B cell (primary cell): ENCODE measurements around the gene TOR2A. TPM values are rescaled to one million over a fixed set of nuclear protein-coding genes. Genes with fewer than 3 reads are reported as not detected.

Experiments
- ATAC-seq: fragments of 200-7000 bp; cut with Tn5 transposase; one replicate; pipeline ENCODE4 v1.10.0; 2021; ENCODE audit warnings: low read depth, mild to moderate bottlenecking, moderate number of reproducible peaks, moderate library complexity
- CTCF ChIA-PET: fragments of 350-600 bp; sonication (Branson Sonifier 250); formaldehyde crosslinking; loops from one replicate; lab custom pipeline; 2021; ENCODE audit warnings: antibody characterized with exemption, inconsistent platforms; lab: Charles Lee
- POLR2A ChIA-PET: fragments of 350-600 bp; sonication (Branson Sonifier 250); formaldehyde crosslinking; loops from one replicate; lab custom pipeline; 2021; ENCODE audit warnings: antibody characterized with exemption; lab: Charles Lee
- DNase-seq: peaks from one replicate; pipeline ENCODE4 v3.0.0; 2013
- H2AFZ ChIP-seq: 2 replicates; pipeline ENCODE4 v1.6.1; 2012; ENCODE audit warnings: mild to moderate bottlenecking, low read depth, low read length; ENCODE audit not compliant: insufficient read depth, poor library complexity, severe bottlenecking
- H3K27ac ChIP-seq, 2 donors: 1 replicate in 1 of 2; 2 replicates in 1 of 2; pipeline ENCODE4 v1.5.1; 2012 to 2013; ENCODE audit warnings: low read length in 2 of 2, mild to moderate bottlenecking in 2 of 2, moderate library complexity in 1 of 2
- H3K27me3 ChIP-seq, 4 experiments: fragments of 200-600 bp in 1 of 4; sonication (generic) in 1 of 4; replicated peaks in 1 of 4; 1 replicate in 2 of 4; 2 replicates in 2 of 4; pipeline versions ENCODE4 v1.6.1 to v1.7.0; 2013 to 2016; ENCODE audit warnings: low read length in 3 of 4, mild to moderate bottlenecking in 2 of 4, mixed read lengths in 1 of 4, moderate library complexity in 1 of 4; ENCODE audit not compliant: insufficient read depth in 4 of 4, control insufficient read depth in 3 of 4; ENCODE audit errors: control extremely low read depth in 1 of 4
- H3K36me3 ChIP-seq, 2 experiments: replicated peaks in 1 of 2; 1 replicate in 1 of 2; 2 replicates in 1 of 2; pipeline versions ENCODE4 v1.6.1 to v1.7.1; 2013; ENCODE audit warnings: low read length in 1 of 2; ENCODE audit not compliant: insufficient read depth in 2 of 2, control insufficient read depth in 1 of 2; ENCODE audit errors: control extremely low read depth in 1 of 2, extremely low read depth in 1 of 2
- H3K4me1 ChIP-seq, 2 donors: fragments of 200-600 bp in 1 of 2; sonication (generic) in 1 of 2; 1 replicate in 1 of 2; 2 replicates in 1 of 2; pipeline versions ENCODE4 v1.5.1 to v1.6.1; 2013 to 2017; ENCODE audit warnings: low read length in 2 of 2; ENCODE audit not compliant: control insufficient read depth in 2 of 2, insufficient read depth in 2 of 2
- H3K4me2 ChIP-seq: replicated peaks from 2 replicates; pipeline ENCODE3; 2012; ENCODE audit warnings: mild to moderate bottlenecking, low read depth, low read length; ENCODE audit not compliant: poor library complexity, severe bottlenecking
- H3K4me3 ChIP-seq, 5 experiments: fragments of 200-600 bp in 1 of 5; sonication (generic) in 1 of 5; 1 replicate in 3 of 5; 2 replicates in 2 of 5; pipeline versions ENCODE4 v1.5.1 to v1.7.0; 2011 to 2016; ENCODE audit warnings: low read length in 4 of 5, mild to moderate bottlenecking in 4 of 5, low read depth in 2 of 5, control low read depth in 1 of 5, moderate library complexity in 1 of 5; ENCODE audit not compliant: insufficient read depth in 1 of 5; ENCODE audit errors: control extremely low read depth in 1 of 5, extremely low read depth in 1 of 5
- H3K79me2 ChIP-seq: fragments of 200-600 bp; sonication (generic); one replicate; pipeline ENCODE4 v1.6.0; 2016; ENCODE audit warnings: low read length; ENCODE audit not compliant: control insufficient read depth, insufficient read depth
- H3K9ac ChIP-seq: fragments of 200-600 bp; sonication (generic); 2 replicates; pipeline ENCODE4 v1.6.1; 2017; ENCODE audit warnings: mild to moderate bottlenecking, low read length, moderate library complexity
- H3K9me3 ChIP-seq, 3 donors: one replicate each; pipeline versions ENCODE4 v1.6.1 to v1.7.1; 2013; ENCODE audit warnings: low read length in 2 of 3; ENCODE audit not compliant: control insufficient read depth in 2 of 3, insufficient read depth in 1 of 3; ENCODE audit errors: control extremely low read depth in 1 of 3
- H4K20me1 ChIP-seq: 2 replicates; pipeline ENCODE4 v1.6.0; 2012; ENCODE audit warnings: mild to moderate bottlenecking, low read length; ENCODE audit not compliant: insufficient read depth, control insufficient read depth, poor library complexity, severe bottlenecking
- H3K27ac Mint-ChIP-seq: one replicate; pipeline ENCODE4 v1.8.0; 2021; ENCODE audit warnings: mixed read lengths
- H3K27me3 Mint-ChIP-seq: one replicate; pipeline ENCODE4 v1.8.0; 2021; ENCODE audit warnings: mixed read lengths
- H3K4me1 Mint-ChIP-seq: one replicate; pipeline ENCODE4 v1.8.0; 2021; ENCODE audit warnings: mixed read lengths
- H3K4me3 Mint-ChIP-seq: one replicate; pipeline ENCODE4 v1.8.0; 2021; ENCODE audit warnings: mixed read lengths
- H3K9me3 Mint-ChIP-seq: one replicate; pipeline ENCODE4 v1.8.0; 2022; ENCODE audit warnings: mixed read lengths; ENCODE audit not compliant: insufficient read depth
- EZH2 ChIP-seq: IDR thresholded peaks from 2 replicates; pipeline ENCODE4 v1.6.1; 2012; ENCODE audit warnings: borderline replicate concordance, low read depth, mild to moderate bottlenecking, moderate library complexity, low read length; ENCODE audit not compliant: insufficient read depth, poor library complexity, severe bottlenecking
- WGBS: methylation state at CpG from one replicate; pipeline ENCODE4 v1.1.5; 2013; ENCODE audit warnings: missing lambda C conversion rate; ENCODE audit not compliant: insufficient coverage; 5-methylcytosine and 5-hydroxymethylcytosine counted together
- intact Hi-C: fragments of 100-400 bp; cut with micrococcal nuclease; formaldehyde crosslinking; loops from one replicate; pipeline ENCODE4 v1.10.0; 2022
- polyA plus RNA-seq: library from polyadenylated mRNA; depleted of rRNA; stranded (reverse); fragments of >200 nt; gene quantifications from 2 replicates; pipeline ENCODE4 v1.2.3, GENCODE V29; 2012
- total RNA-seq, 2 donors: library from RNA; stranded (reverse); fragments of 120-200 nt in 1 of 2; gene quantifications; 1 replicate in 1 of 2; 2 replicates in 1 of 2; pipeline versions ENCODE4 v1.2.3 to v1.2.4, GENCODE V29; 2013 to 2022
- TF ChIP-seq, protein P1 (sequence below): fragments of 200-600 bp; IDR thresholded peaks from one replicate; pipeline ENCODE4 v1.8.0; 2022; ENCODE audit warnings: antibody characterized with exemption, mild to moderate bottlenecking

TOR2A gene
- total and polyA plus RNA-seq, 2 donors (not counting 1 experiment from before 2014, with no cell fraction given) = 15.8 to 26.5 TPM

DNA sequence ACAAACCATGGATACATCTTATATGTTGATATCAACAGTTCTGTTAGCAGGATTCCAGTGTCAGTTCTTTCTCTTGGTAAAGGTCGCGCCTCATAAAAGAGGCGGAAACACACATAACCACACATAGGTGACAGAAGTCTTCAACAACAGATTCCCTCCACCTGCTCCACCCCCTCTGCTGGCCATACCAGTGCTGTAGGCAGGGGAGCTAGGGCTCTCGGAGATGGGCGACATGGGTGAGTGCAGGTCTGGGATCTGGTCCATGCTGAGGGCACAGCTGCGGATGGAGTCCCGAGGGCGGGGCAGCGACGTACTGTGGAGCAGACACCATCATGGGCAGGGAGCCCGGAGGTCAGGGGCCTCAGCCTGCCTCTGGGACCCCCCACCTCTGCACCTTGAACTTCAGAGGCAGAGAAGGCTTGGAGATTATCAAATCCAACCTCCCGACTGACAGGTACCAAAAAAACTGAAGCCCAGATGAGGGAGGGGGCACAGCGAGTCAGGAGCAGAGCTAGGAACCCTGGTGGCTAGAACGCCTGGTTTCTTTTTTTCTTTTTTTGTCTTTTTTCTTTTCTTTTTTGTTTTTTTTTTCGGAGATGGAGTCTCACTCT lies 12.0 kb upstream of the TOR2A start:
- Histone ChIP-seq H3K4me3 (no peak overlapping the region), H3K9ac (no peak overlapping the region), H3K4me1 (no peaks in the 10 kb centered on the region), H3K27me3 (no peaks in the 10 kb centered on the region), H2AFZ (no peak overlapping the region), H3K4me2 (no peak overlapping the region), H3K79me2 (peaks cover 22% of the 10 kb centered on the region), H3K27ac (no peak overlapping the region), H4K20me1 (peaks cover 81% of the 10 kb centered on the region), H3K36me3 (peaks cover 3 to 84% of the 10 kb centered on the region in 2 experiments), H3K9me3 (no peaks in the 10 kb centered on the region)
- ATAC-seq (no peak), DNase-seq (no peak)
- H3K4me1 Mint-ChIP-seq = peaks cover 3% of the 10 kb centered on the region
- POLR2A ChIA-PET = no interaction called here
- no peaks in the 10 kb centered on the region for H3K27me3 Mint-ChIP-seq
- peak overlapping the region; percentile 6 for H3K27ac Mint-ChIP-seq
- H3K9me3 Mint-ChIP-seq = no peaks in the 10 kb centered on the region
- H3K4me3 Mint-ChIP-seq = no peak overlapping the region
- TF ChIP-seq EZH2 = no peak
- TF ChIP-seq, protein P1, sequence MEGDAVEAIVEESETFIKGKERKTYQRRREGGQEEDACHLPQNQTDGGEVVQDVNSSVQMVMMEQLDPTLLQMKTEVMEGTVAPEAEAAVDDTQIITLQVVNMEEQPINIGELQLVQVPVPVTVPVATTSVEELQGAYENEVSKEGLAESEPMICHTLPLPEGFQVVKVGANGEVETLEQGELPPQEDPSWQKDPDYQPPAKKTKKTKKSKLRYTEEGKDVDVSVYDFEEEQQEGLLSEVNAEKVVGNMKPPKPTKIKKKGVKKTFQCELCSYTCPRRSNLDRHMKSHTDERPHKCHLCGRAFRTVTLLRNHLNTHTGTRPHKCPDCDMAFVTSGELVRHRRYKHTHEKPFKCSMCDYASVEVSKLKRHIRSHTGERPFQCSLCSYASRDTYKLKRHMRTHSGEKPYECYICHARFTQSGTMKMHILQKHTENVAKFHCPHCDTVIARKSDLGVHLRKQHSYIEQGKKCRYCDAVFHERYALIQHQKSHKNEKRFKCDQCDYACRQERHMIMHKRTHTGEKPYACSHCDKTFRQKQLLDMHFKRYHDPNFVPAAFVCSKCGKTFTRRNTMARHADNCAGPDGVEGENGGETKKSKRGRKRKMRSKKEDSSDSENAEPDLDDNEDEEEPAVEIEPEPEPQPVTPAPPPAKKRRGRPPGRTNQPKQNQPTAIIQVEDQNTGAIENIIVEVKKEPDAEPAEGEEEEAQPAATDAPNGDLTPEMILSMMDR = no peak
- intact Hi-C loops = no loop called here
- CTCF ChIA-PET = interaction anchor here (1.1 to 1.5 kb wide), 2 partner anchors 10 to 12 kb away, joined by 3 read pairs; partner anchors contain the start of gene TOR2A
- 96% methylated on average over 10 of the region's 15 CpGs for WGBS

DNA sequence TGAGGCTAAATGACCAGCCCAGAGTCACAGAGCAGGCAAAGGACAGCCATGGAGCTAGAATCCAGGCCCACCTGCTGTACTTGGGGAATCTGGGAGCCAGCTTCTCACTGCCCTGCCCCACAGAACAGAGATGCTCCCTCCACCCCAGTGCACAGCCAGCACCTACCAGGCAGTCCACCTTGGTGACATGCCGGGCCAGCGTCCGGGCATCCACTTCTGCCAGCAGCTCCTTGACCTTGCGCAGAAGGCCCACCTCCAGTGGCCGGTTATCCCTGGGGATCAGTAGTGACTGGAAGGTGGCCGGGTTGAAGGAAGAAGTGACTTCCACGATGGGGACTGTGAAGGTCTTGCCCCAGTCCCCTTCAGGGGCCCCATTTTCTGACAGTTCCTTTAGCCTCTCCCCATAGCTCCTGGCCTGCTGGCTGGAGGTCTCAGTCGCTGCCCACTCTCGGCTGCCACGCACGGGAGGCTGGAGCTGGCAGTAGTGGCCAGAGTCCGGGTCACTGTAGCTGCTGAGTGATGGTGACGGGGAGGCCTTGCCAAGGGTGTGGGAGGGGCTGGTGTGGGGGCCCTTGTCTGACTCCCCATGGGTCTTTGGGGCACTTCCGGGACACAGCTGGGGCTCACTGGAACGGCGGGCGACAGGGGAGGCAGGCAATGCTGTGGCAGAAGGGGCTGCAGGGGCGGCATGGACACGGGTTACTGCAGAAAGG lies 9.5 kb upstream of the TOR2A start:
- no peaks in the 10 kb centered on the region for H3K27me3 Mint-ChIP-seq
- peaks cover under 1 to 80% of the 10 kb centered on the region in 2 experiments for H3K36me3 ChIP-seq
- CTCF ChIA-PET = interaction anchor here (0.6 to 2.2 kb wide), 8 partner anchors 10 to 536 kb away, joined by 3 to 13 read pairs (median 4); partner anchors contain the start of gene TOR2A
- H3K9ac ChIP-seq = no peak overlapping the region
- H3K4me3 Mint-ChIP-seq = no peak overlapping the region
- no peak for TF ChIP-seq EZH2
- TF ChIP-seq, protein P1 = no peak
- no peaks in the 10 kb centered on the region for H3K4me1 Mint-ChIP-seq
- H3K79me2 ChIP-seq = peaks cover 7% of the 10 kb centered on the region
- H3K27ac Mint-ChIP-seq = no peak overlapping the region
- no peaks in the 10 kb centered on the region for H3K4me1 ChIP-seq
- peak overlapping the region in 1 of 2 donors; percentile 19 for H3K27ac ChIP-seq
- peaks cover 64% of the 10 kb centered on the region for H4K20me1 ChIP-seq
- no peaks in the 10 kb centered on the region for H3K9me3 Mint-ChIP-seq
- intact Hi-C loops = no loop called here
- H3K9me3 ChIP-seq = no peaks in the 10 kb centered on the region
- H2AFZ ChIP-seq = no peak overlapping the region
- no peak overlapping the region for H3K4me3 ChIP-seq
- WGBS = 98% methylated on average over 7 of the region's 19 CpGs
- DNase-seq (no peak), ATAC-seq (no peak)
- POLR2A ChIA-PET = interaction anchor here (0.6 kb wide), 2 partner anchors 12 to 35 kb away, joined by 3 to 4 read pairs; no protein-coding TSS in a partner anchor
- H3K27me3 ChIP-seq = no peaks in the 10 kb centered on the region
- no peak overlapping the region for H3K4me2 ChIP-seq
